Measurements from ENCODE around the gene FAM131B.

FAM131B gene

GRCh38 chr7:143382126-143382790 lies 19.7 kb upstream of the FAM131B start:
- no peak for DNase-seq

GRCh38 chr7:143381427-143382125 lies 19.1 kb upstream of the FAM131B start:
- peak; percentile 27 for DNase-seq

- DNase-seq, result peak; percentile 88
These were observed 18.3 kb upstream of the FAM131B start, which contains the start of gene ZYX for GRCh38 chr7:143380646-143381426. ZYX (plus strand) TSS chr7:143381345; CDS start chr7:143381572, 227 bp downstream.

GRCh38 chr7:143380260-143380645 lies 17.7 kb upstream of the FAM131B start:
- peak; percentile 77 for DNase-seq

GRCh38 chr7:143379611-143380259 lies 17.2 kb upstream of the FAM131B start:
- no peak for DNase-seq

- no peak for DNase-seq
These were observed 13.9 kb upstream of the FAM131B start for GRCh38 chr7:143376396-143376795.

GRCh38 chr7:143375298-143376034 lies 13.0 kb upstream of the FAM131B start:
- DNase-seq, result no peak

- DNase-seq, result no peak
These were observed 12.0 kb upstream of the FAM131B start for GRCh38 chr7:143374561-143374960.

GRCh38 chr7:143373255-143373794 lies 10.8 kb upstream of the FAM131B start:
- no peak for DNase-seq

GRCh38 chr7:143372070-143372469 lies 9.6 kb upstream of the FAM131B start:
- peak; percentile 17 for DNase-seq

GRCh38 chr7:143369678-143370651 lies 7.5 kb upstream of the FAM131B start:
- DNase-seq, result no peak

GRCh38 chr7:143368387-143368786 lies 5.9 kb upstream of the FAM131B start:
- no peak for DNase-seq

- DNase-seq, result peak; percentile 22
These were observed 5.5 kb upstream of the FAM131B start for GRCh38 chr7:143367972-143368371.

GRCh38 chr7:143363016-143363937 lies 764 bp upstream of the FAM131B start:
- no peak for DNase-seq

- DNase-seq, result no peak
These were observed 872 bp downstream of the FAM131B start for GRCh38 chr7:143361552-143362130.

- DNase-seq, result no peak
These were observed 1.5 kb downstream of the FAM131B start for GRCh38 chr7:143360788-143361551.

- no peak for DNase-seq
These were observed 2.7 kb downstream of the FAM131B start for GRCh38 chr7:143359771-143360353.

- DNase-seq, result no peak
These were observed 3.9 kb downstream of the FAM131B start for GRCh38 chr7:143358626-143359025.

Data from kidney glomerular epithelial cell (primary cell).